CD14-positive monocyte (primary cell): Measurements from ENCODE around the gene SMARCC1. TPM values are rescaled to one million over a fixed set of nuclear protein-coding genes. Genes with fewer than 3 reads are reported as not detected.

Source experiments
- DNase-seq, 3 donors: peaks; one replicate each; pipeline ENCODE4 v3.0.0-alpha.2; 2011 to 2022
- H2AFZ ChIP-seq: 2 replicates; pipeline ENCODE4 v1.6.0; 2012; ENCODE audit warnings: mild to moderate bottlenecking, low read depth, low read length, inconsistent platforms; ENCODE audit not compliant: insufficient read depth, poor library complexity, severe bottlenecking
- H3K27ac ChIP-seq, 2 donors: 1 replicate in 1 of 2; 2 replicates in 1 of 2; pipeline ENCODE4 v1.5.1; 2012 to 2013; ENCODE audit warnings: low read length in 2 of 2, control low read depth in 1 of 2, inconsistent platforms in 1 of 2, low read depth in 1 of 2, mild to moderate bottlenecking in 1 of 2
- H3K27me3 ChIP-seq, 2 donors: one replicate each; pipeline versions ENCODE4 v1.6.0 to v1.6.1; 2011 to 2013; ENCODE audit warnings: low read length in 2 of 2; ENCODE audit not compliant: control insufficient read depth in 2 of 2, insufficient read depth in 2 of 2
- H3K36me3 ChIP-seq, 2 donors: replicated peaks in 1 of 2; 1 replicate in 1 of 2; 2 replicates in 1 of 2; pipeline versions ENCODE4 v1.5.1 to v1.6.1; 2012 to 2013; ENCODE audit warnings: low read length in 2 of 2, control low read depth in 1 of 2, inconsistent platforms in 1 of 2, mild to moderate bottlenecking in 1 of 2; ENCODE audit not compliant: insufficient read depth in 2 of 2, control insufficient read depth in 1 of 2
- H3K4me1 ChIP-seq, 2 donors: 1 replicate in 1 of 2; 2 replicates in 1 of 2; pipeline versions ENCODE4 v1.5.1 to v1.6.1; 2012 to 2013; ENCODE audit warnings: low read length in 2 of 2, control low read depth in 1 of 2, inconsistent platforms in 1 of 2, mild to moderate bottlenecking in 1 of 2, moderate library complexity in 1 of 2; ENCODE audit not compliant: insufficient read depth in 2 of 2, control insufficient read depth in 1 of 2
- H3K4me2 ChIP-seq: replicated peaks from 2 replicates; pipeline ENCODE3; 2012; ENCODE audit warnings: low read length, moderate library complexity, mild to moderate bottlenecking; ENCODE audit not compliant: poor library complexity, severe bottlenecking; ENCODE audit errors: extremely low read depth
- H3K4me3 ChIP-seq, 3 experiments: fragments of 200-600 bp in 1 of 3; sonication (generic) in 1 of 3; replicated peaks in 1 of 3; 1 replicate in 2 of 3; 2 replicates in 1 of 3; pipeline ENCODE4 v1.5.1; 2011 to 2013; ENCODE audit warnings: low read length in 3 of 3, mild to moderate bottlenecking in 3 of 3, control low read depth in 2 of 3, low read depth in 2 of 3, inconsistent platforms in 1 of 3, moderate library complexity in 1 of 3
- H3K79me2 ChIP-seq: 2 replicates; pipeline ENCODE4 v1.6.0; 2012; ENCODE audit warnings: mild to moderate bottlenecking, control low read depth, inconsistent platforms, low read length, moderate library complexity; ENCODE audit not compliant: insufficient read depth
- H3K9ac ChIP-seq: 2 replicates; pipeline ENCODE4 v1.6.0; 2017; ENCODE audit warnings: low read length, mild to moderate bottlenecking; ENCODE audit not compliant: insufficient read depth, poor library complexity, severe bottlenecking
- H3K9me3 ChIP-seq, 2 donors: replicated peaks in 1 of 2; 1 replicate in 1 of 2; 2 replicates in 1 of 2; pipeline versions ENCODE4 v1.5.1 to v1.6.1; 2012 to 2013; ENCODE audit warnings: low read length in 2 of 2, control low read depth in 1 of 2; ENCODE audit not compliant: control insufficient read depth in 1 of 2, insufficient read depth in 1 of 2
- H4K20me1 ChIP-seq: 2 replicates; pipeline ENCODE4 v1.6.0; 2012; ENCODE audit warnings: mild to moderate bottlenecking, low read length, control low read depth, moderate library complexity; ENCODE audit not compliant: insufficient read depth
- H3K27ac Mint-ChIP-seq, 7 donors: one replicate each; pipeline ENCODE4 v1.8.0; 2020; ENCODE audit warnings: mild to moderate bottlenecking in 7 of 7, mixed read lengths in 7 of 7, moderate library complexity in 6 of 7, inconsistent platforms in 2 of 7
- H3K27me3 Mint-ChIP-seq, 3 donors: one replicate each; pipeline ENCODE4 v1.8.0; 2021 to 2022; ENCODE audit warnings: low read depth in 3 of 3, mild to moderate bottlenecking in 3 of 3, mixed read lengths in 3 of 3, moderate library complexity in 3 of 3, inconsistent platforms in 1 of 3
- H3K36me3 Mint-ChIP-seq, 2 donors: one replicate each; pipeline ENCODE4 v1.8.0; 2020; ENCODE audit warnings: mixed read lengths in 2 of 2, inconsistent platforms in 1 of 2, mild to moderate bottlenecking in 1 of 2
- H3K4me1 Mint-ChIP-seq: one replicate; pipeline ENCODE4 v1.8.0; 2020; ENCODE audit warnings: mild to moderate bottlenecking, mixed read lengths
- H3K4me3 Mint-ChIP-seq, 2 donors: one replicate each; pipeline ENCODE4 v1.8.0; 2020; ENCODE audit warnings: mild to moderate bottlenecking in 2 of 2, mixed read lengths in 2 of 2, moderate library complexity in 1 of 2
- H3K9me3 Mint-ChIP-seq, 7 donors: one replicate each; pipeline ENCODE4 v1.8.0; 2020 to 2022; ENCODE audit warnings: mixed read lengths in 7 of 7, mild to moderate bottlenecking in 6 of 7, moderate library complexity in 6 of 7, inconsistent platforms in 2 of 7
- CTCF ChIP-seq: fragments of 200-600 bp; IDR thresholded peaks from one replicate; pipeline ENCODE4 v1.8.0; 2022; ENCODE audit warnings: antibody characterized with exemption, mild to moderate bottlenecking
- WGBS: methylation state at CpG from one replicate; pipeline ENCODE4 v1.1.5; 2013; ENCODE audit warnings: missing lambda C conversion rate; ENCODE audit not compliant: insufficient coverage; 5-methylcytosine and 5-hydroxymethylcytosine counted together
- intact Hi-C, 2 donors: fragments of 100-400 bp; cut with micrococcal nuclease; formaldehyde crosslinking; loops; one replicate each; pipeline versions ENCODE4 v1.15.0 to v1.15.1; 2023
- polyA plus RNA-seq, 3 donors: library from polyadenylated mRNA; depleted of rRNA in 1 of 3; unstranded in 2 of 3; stranded (reverse) in 1 of 3; fragments of 300-500 nt in 2 of 3; fragments of >200 nt in 1 of 3; fragmentation: Illumina TruSeq in 2 of 3; gene quantifications; 1 replicate in 2 of 3; 2 replicates in 1 of 3; pipeline ENCODE4 v1.2.3, GENCODE V29; 2012 to 2021

SMARCC1 gene
- polyA plus RNA-seq, 3 donors: 8.8 to 33.5 (median 20.5) TPM

DNA sequence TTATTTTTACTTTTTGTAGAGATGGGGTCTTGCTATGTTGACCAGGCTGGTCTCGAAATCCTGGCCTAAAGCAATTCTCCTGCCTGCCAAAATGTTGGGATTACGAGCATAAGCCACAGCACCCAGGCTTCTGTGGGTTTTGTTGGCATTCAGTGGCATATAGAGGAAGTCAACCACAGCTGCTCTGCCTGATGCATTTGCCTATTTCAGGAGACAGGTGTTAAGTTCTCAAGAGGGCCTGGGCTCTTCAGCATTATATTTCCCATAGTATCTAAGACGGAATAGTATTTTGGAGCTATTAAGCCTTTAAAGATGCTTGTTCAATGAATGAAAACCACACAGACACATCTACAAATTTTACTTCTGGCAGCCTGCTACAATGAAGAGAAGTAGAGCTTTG is 129.6 kb downstream of the SMARCC1 start:
- H3K27me3 Mint-ChIP-seq: no peaks in the 10 kb centered on the region
- peaks cover 10% of the 10 kb centered on the region for H3K79me2 ChIP-seq
- no peak overlapping the region for H3K4me2 ChIP-seq
- H3K9me3 Mint-ChIP-seq: no peaks in the 10 kb centered on the region
- no peaks in the 10 kb centered on the region for H3K27me3 ChIP-seq
- H2AFZ ChIP-seq: no peak overlapping the region
- no peak overlapping the region for H3K9ac ChIP-seq
- no CpG with 5 or more reads among the region's 3 CpGs for WGBS
- no peak overlapping the region for H3K27ac ChIP-seq
- peaks cover 36 to 92% of the 10 kb centered on the region in 2 donors for H3K36me3 ChIP-seq
- peaks cover 9% of the 10 kb centered on the region for H4K20me1 ChIP-seq
- no peaks in the 10 kb centered on the region for H3K4me1 Mint-ChIP-seq
- no peak overlapping the region for H3K27ac Mint-ChIP-seq
- intact Hi-C loops: no loop called here
- H3K36me3 Mint-ChIP-seq: peaks cover 55 to 79% of the 10 kb centered on the region in 2 donors
- DNase-seq: no peak
- TF ChIP-seq CTCF: no peak
- H3K4me3 ChIP-seq: no peak overlapping the region
- no peak overlapping the region for H3K4me3 Mint-ChIP-seq
- H3K4me1 ChIP-seq: no peaks in the 10 kb centered on the region
- H3K9me3 ChIP-seq: no peaks in the 10 kb centered on the region

GRCh38 chr3:47650294-47650693 is 131.4 kb downstream of the SMARCC1 start:
- peaks cover 9% of the 10 kb centered on the region for H4K20me1 ChIP-seq
- no peak overlapping the region for H3K27ac Mint-ChIP-seq
- no peak overlapping the region for H3K27ac ChIP-seq
- H3K9me3 Mint-ChIP-seq: no peaks in the 10 kb centered on the region
- peaks cover 53 to 66% of the 10 kb centered on the region in 2 donors for H3K36me3 Mint-ChIP-seq
- no peak for TF ChIP-seq CTCF
- H3K9me3 ChIP-seq: no peaks in the 10 kb centered on the region
- no peak overlapping the region for H3K4me3 Mint-ChIP-seq
- WGBS: no CpG with 5 or more reads among the region's 1 CpG
- peaks cover 2% of the 10 kb centered on the region for H3K4me1 Mint-ChIP-seq
- no peak overlapping the region for H3K9ac ChIP-seq
- no peaks in the 10 kb centered on the region for H3K4me1 ChIP-seq
- H3K4me3 ChIP-seq: no peak overlapping the region
- H3K79me2 ChIP-seq: peaks cover 6% of the 10 kb centered on the region
- H3K27me3 ChIP-seq: no peaks in the 10 kb centered on the region
- H3K27me3 Mint-ChIP-seq: no peaks in the 10 kb centered on the region
- no peak overlapping the region for H2AFZ ChIP-seq
- intact Hi-C loops: no loop called here
- H3K4me2 ChIP-seq: no peak overlapping the region
- DNase-seq: no peak
- peaks cover 37 to 89% of the 10 kb centered on the region in 2 donors for H3K36me3 ChIP-seq
